Hepatocyte (in vitro differentiated cells): ENCODE measurements around the gene OLIG1. TPM values are rescaled to one million over a fixed set of nuclear protein-coding genes. Genes with fewer than 3 reads are reported as not detected.

ENCODE experiments used
- DNase-seq: peaks from one replicate; pipeline ENCODE4 v3.0.0-alpha.2; 2016; ENCODE audit warnings: low spot score
- H2AFZ ChIP-seq: fragments of 200-600 bp; sonication (generic); 2 replicates; pipeline ENCODE4 v1.6.0; 2016; ENCODE audit warnings: antibody characterized with exemption, mild to moderate bottlenecking
- H3K27ac ChIP-seq: fragments of 200-600 bp; sonication (generic); 2 replicates; pipeline ENCODE4 v1.5.1; 2016; ENCODE audit warnings: mild to moderate bottlenecking
- H3K27me3 ChIP-seq: fragments of 200-600 bp; sonication (generic); 2 replicates; pipeline ENCODE4 v1.6.1; 2016
- H3K36me3 ChIP-seq: fragments of 200-600 bp; sonication (generic); replicated peaks from 2 replicates; pipeline ENCODE4 v1.5.1; 2016; ENCODE audit warnings: low read depth; ENCODE audit not compliant: insufficient read depth
- H3K4me1 ChIP-seq: fragments of 200-600 bp; sonication (generic); 2 replicates; pipeline ENCODE4 v1.5.1; 2016; ENCODE audit warnings: mild to moderate bottlenecking, moderate library complexity; ENCODE audit not compliant: insufficient read depth
- H3K4me2 ChIP-seq: fragments of 200-600 bp; sonication (generic); 2 replicates; pipeline ENCODE4 v1.6.0; 2016
- H3K4me3 ChIP-seq: fragments of 200-600 bp; sonication (generic); 2 replicates; pipeline ENCODE4 v1.5.1; 2016; ENCODE audit warnings: mild to moderate bottlenecking
- H3K79me2 ChIP-seq: fragments of 200-600 bp; sonication (generic); 2 replicates; pipeline ENCODE4 v1.6.0; 2017; ENCODE audit warnings: mild to moderate bottlenecking
- H3K9me2 ChIP-seq: fragments of 200-600 bp; sonication (generic); replicated peaks from 2 replicates; pipeline ENCODE4 v1.6.0; 2017; ENCODE audit warnings: mild to moderate bottlenecking; ENCODE audit not compliant: insufficient read depth
- H3K9me3 ChIP-seq: fragments of 200-600 bp; sonication (generic); 2 replicates; pipeline ENCODE4 v1.5.1; 2016; ENCODE audit warnings: low read depth, mild to moderate bottlenecking
- H4K20me1 ChIP-seq: fragments of 200-600 bp; sonication (generic); 2 replicates; pipeline ENCODE4 v1.6.0; 2016; ENCODE audit warnings: mild to moderate bottlenecking; ENCODE audit not compliant: insufficient read depth, poor library complexity, severe bottlenecking
- EZH2 ChIP-seq: fragments of 200-600 bp; sonication (generic); IDR thresholded peaks from 2 replicates; pipeline ENCODE4 v1.6.1; 2016; ENCODE audit warnings: antibody characterized with exemption, mild to moderate bottlenecking, borderline replicate concordance
- EZH2phosphoT487 ChIP-seq: fragments of 200-600 bp; sonication (generic); IDR thresholded peaks from one replicate; pipeline ENCODE4 v1.6.1; 2018; ENCODE audit warnings: antibody characterized with exemption, mild to moderate bottlenecking, low read depth, moderate library complexity; ENCODE audit not compliant: unreplicated experiment, severe bottlenecking
- WGBS: methylation state at CpG from one replicate; pipeline ENCODE4 v1.1.6; 2016; ENCODE audit warnings: low lambda C conversion rate; ENCODE audit errors: missing lambda C conversion rate; 5-methylcytosine and 5-hydroxymethylcytosine counted together
- polyA plus RNA-seq: library from polyadenylated mRNA; unstranded; fragments of >200 nt; fragmentation: Nextera tagmentation; extraction: Ambion mirVana; gene quantifications from 2 replicates; pipeline ENCODE4 v1.2.1, GENCODE V29; 2016
- total RNA-seq: library from RNA; depleted of rRNA; stranded (reverse); fragments of >200 nt; gene quantifications from 2 replicates; pipeline ENCODE4 v1.2.3, GENCODE V29; 2014
- TF ChIP-seq, protein P1 (sequence below): fragments of 200-600 bp; sonication (generic); IDR thresholded peaks from 2 replicates; pipeline ENCODE4 v1.5.1; 2016; ENCODE audit warnings: antibody characterized with exemption, mild to moderate bottlenecking; ENCODE audit not compliant: poor library complexity

The OLIG1 gene
- total and polyA plus RNA-seq, 2 experiments from 2014 or later = not detected

- 2% methylated on average over 50 of the region's 69 CpGs for WGBS
- Histone ChIP-seq H4K20me1 (no peaks in the 10 kb centered on the region), H3K27me3 (peaks cover 93% of the 10 kb centered on the region), H3K27ac (no peak overlapping the region), H3K79me2 (no peaks in the 10 kb centered on the region), H3K9me2 (no peaks in the 10 kb centered on the region), H3K36me3 (no peaks in the 10 kb centered on the region), H2AFZ (peak overlapping the region; percentile 24), H3K4me3 (no peak overlapping the region), H3K9me3 (peaks cover 7% of the 10 kb centered on the region), H3K4me2 (peak overlapping the region; percentile 91), H3K4me1 (peaks cover 24% of the 10 kb centered on the region)
- DNase-seq = no peak
- TF ChIP-seq, protein P1, sequence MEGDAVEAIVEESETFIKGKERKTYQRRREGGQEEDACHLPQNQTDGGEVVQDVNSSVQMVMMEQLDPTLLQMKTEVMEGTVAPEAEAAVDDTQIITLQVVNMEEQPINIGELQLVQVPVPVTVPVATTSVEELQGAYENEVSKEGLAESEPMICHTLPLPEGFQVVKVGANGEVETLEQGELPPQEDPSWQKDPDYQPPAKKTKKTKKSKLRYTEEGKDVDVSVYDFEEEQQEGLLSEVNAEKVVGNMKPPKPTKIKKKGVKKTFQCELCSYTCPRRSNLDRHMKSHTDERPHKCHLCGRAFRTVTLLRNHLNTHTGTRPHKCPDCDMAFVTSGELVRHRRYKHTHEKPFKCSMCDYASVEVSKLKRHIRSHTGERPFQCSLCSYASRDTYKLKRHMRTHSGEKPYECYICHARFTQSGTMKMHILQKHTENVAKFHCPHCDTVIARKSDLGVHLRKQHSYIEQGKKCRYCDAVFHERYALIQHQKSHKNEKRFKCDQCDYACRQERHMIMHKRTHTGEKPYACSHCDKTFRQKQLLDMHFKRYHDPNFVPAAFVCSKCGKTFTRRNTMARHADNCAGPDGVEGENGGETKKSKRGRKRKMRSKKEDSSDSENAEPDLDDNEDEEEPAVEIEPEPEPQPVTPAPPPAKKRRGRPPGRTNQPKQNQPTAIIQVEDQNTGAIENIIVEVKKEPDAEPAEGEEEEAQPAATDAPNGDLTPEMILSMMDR = no peak
- no peak for TF ChIP-seq EZH2phosphoT487
- TF ChIP-seq EZH2 = peak; percentile 89
Measured at GRCh38 chr21:33070998-33071769, 1.2 kb downstream of the OLIG1 start.

GRCh38 chr21:33071770-33072306 is 1.9 kb downstream of the OLIG1 start:
- H4K20me1 ChIP-seq = no peaks in the 10 kb centered on the region
- TF ChIP-seq, protein P1 = no peak
- TF ChIP-seq EZH2 = peak; percentile 96
- peak; percentile 87 for TF ChIP-seq EZH2phosphoT487
- peaks cover 24% of the 10 kb centered on the region for H3K4me1 ChIP-seq
- no peaks in the 10 kb centered on the region for H3K9me2 ChIP-seq
- no peak overlapping the region for H3K4me3 ChIP-seq
- DNase-seq = no peak
- H3K27me3 ChIP-seq = peaks cover 92% of the 10 kb centered on the region
- 3% methylated on average over 38 of the region's 38 CpGs for WGBS
- no peaks in the 10 kb centered on the region for H3K36me3 ChIP-seq
- H3K27ac ChIP-seq = no peak overlapping the region
- H3K79me2 ChIP-seq = no peaks in the 10 kb centered on the region
- H3K4me2 ChIP-seq = peak overlapping the region; percentile 91
- peak overlapping the region; percentile 24 for H2AFZ ChIP-seq
- peaks cover 7% of the 10 kb centered on the region for H3K9me3 ChIP-seq

- Histone ChIP-seq H3K4me3 (no peak overlapping the region), H2AFZ (no peak overlapping the region), H3K9me2 (no peaks in the 10 kb centered on the region), H3K4me2 (no peak overlapping the region), H4K20me1 (no peaks in the 10 kb centered on the region), H3K27me3 (peaks cover 86% of the 10 kb centered on the region), H3K36me3 (no peaks in the 10 kb centered on the region), H3K27ac (no peak overlapping the region), H3K4me1 (peaks cover 24% of the 10 kb centered on the region), H3K79me2 (no peaks in the 10 kb centered on the region), H3K9me3 (peaks cover 7% of the 10 kb centered on the region)
- TF ChIP-seq EZH2phosphoT487 (no peak), EZH2 (no peak)
- TF ChIP-seq, protein P1 = no peak
- WGBS = 83% methylated on average over 4 of the region's 4 CpGs
- DNase-seq = no peak
Measured at GRCh38 chr21:33073636-33074035, 3.7 kb downstream of the OLIG1 start.
